GM19035 (cell line): ENCODE measurements around the gene PDE3A.

ENCODE experiments used
- ATAC-seq: cut with Tn5 transposase; IDR thresholded peaks from one replicate; pipeline ENCODE4 v1.9.1; 2021; ENCODE audit not compliant: unreplicated experiment

Gene PDE3A

DNA sequence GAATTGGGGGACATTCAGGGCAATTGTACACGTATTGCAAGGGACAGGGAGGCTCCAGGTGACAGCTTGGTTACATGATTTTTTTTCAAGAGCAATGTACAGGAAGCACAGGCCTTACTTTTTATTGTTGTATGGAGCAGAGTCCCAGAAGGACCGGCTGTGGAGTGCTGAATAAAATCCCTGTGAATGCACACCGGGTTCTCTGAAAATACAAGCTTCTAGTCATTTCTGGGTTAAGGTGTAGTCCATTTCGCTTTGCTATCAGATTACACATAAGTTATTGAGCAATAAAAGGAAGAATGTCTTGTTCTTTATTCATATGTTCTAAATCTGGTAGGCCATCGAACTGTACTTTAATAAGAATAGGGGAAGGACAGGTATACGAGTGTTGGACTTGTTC, 52.2 kb downstream of the PDE3A start:
- no peak for ATAC-seq

DNA sequence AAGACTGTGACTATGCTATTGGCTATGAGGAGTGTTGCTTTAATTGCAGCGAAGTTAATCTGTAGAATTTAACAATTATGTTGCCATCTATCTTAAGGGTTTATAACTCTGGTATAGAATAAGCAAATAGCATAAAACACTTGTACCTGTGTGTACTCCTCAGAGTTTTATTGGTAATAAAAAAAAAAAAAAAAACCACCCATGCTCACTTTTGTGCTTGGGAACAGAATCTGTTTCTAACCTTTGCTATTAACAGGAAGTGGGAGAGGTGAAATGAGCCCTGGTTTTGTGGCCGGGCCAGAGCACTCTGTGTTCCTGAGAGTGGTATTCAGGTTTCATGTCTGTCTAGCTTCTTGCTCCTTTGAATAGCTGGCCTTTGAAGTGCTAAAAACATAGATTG, 53.1 kb downstream of the PDE3A start:
- no peak for ATAC-seq

DNA sequence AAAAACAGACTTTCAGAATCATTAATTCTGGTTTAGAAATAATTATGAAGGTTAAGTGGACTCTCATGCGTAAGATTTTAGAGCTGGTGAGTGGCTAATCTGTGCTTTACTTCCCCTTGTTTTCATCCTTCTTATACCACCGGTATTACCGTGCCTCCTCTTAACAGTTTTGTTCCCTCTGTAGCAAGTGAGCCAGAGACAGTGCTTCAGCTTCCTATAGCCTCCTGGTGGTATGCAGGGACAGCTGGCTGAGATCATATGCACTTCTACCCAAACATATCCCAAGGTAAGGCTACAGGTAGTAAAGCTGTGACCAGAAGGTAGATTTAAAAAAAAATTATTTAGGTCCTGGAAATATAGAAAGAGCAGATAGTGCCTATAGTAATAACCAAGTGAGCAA, 55.2 kb downstream of the PDE3A start:
- no peak for ATAC-seq

DNA sequence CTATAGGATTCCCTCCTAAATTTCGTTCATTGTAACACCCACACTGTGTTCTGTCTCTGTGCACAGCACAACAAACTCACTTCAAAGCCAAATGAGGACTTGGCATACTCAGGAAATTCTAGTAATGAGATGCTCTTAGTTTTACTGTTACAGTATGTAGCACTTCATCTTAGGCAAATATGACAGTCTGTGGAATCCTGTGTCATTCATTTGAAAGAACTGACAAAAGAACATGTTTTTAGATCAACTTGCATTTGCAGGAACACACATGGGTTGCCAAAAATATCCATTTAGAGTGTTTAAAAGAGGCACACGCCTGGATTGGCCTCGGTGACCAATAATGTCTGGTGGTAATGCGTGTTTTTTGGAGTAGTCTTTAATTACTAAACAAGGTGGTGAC, 56.5 kb downstream of the PDE3A start:
- no peak for ATAC-seq

DNA sequence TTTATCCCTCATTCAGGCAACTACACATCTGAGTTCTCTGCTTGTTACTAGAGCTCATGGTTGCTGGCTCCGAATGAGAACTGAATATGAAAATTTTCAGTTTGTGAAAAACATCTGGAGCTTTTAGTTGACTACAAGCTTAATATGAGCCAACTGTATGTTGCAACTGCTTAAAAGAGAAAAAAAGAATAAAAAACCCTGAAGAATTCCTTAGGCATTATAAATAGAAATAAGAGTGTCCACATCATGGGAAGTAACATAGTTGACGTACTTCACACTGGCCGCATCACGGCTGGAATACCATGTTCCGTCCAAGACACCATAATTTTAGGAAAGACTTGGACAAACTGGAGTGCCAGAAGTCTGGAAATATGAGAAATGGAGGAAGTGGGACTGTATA, 57.9 kb downstream of the PDE3A start:
- no peak for ATAC-seq

DNA sequence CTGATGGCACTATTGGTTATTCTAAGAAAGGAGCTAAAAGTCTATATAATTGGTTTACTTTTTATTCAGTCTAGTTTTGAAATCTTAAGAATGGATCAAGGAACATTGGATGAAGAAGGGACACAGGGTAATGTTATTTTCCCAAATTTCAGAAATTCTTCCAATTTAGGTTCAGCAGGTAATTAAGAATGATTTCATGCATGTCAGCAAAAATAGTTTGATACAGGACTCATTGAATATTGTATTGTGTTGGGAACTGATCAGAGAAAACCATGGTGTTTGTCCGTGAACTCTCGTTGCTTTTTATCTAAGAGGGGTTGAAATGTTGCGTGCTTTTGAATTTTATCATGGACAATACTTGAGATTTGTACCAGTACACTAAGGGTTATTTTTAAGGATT, 58.6 kb downstream of the PDE3A start:
- no peak for ATAC-seq

DNA sequence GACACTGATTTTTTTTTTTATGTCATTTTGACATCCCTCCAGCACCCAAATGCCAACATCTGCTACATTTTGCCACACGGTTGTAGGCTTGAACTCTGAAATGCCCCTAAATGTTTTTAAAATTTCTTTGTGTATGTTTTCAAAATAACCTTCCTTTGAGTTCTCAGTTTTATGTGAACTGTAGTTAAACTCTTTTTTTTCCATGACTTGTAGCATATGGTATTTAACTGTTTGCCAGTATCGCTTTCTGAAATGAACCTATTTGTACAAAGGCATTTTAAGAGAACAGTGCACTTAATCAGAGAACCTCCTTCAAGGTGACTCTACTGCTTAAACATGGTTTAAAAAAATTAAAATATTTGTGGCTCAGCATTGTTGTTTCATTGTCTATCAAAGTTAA, 61.5 kb downstream of the PDE3A start:
- no peak for ATAC-seq

DNA sequence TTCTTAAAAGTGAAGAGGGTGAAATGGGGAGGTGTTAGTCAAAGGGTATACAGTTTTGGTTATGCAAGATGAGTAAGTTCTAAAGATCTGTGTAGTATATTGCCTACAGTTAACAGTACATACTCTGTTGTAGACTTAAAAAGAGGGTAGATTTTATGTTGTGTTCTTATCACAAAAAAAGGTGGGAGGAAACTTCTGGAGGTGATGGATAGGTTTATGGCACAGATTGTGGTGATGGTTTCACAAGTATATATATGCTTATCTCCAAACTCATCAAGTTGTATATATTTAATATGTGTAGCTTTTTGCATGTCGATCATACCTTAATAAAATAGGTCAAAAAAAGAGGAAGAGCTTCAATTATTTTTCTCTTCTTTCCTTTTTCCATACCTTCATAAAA, 64.0 kb downstream of the PDE3A start:
- no peak for ATAC-seq

DNA sequence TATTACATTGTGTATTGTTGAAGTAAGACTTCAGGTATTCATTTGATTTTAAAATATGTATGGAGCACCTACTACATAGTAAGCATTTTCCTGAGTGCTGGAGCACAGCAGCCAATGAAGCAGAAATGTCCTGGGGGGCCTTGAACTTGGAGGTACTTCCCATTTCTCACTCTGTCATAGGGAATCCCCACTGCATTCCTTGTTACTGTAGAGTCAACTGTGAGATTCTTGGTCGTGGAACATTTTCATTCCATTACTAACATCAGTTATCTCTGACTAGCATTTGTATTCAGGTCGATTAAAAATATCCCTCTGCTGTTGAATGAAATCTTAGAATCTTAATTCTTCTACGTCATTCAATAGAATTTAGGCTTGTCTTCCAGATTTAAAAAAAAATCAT, 66.7 kb downstream of the PDE3A start:
- no peak for ATAC-seq

DNA sequence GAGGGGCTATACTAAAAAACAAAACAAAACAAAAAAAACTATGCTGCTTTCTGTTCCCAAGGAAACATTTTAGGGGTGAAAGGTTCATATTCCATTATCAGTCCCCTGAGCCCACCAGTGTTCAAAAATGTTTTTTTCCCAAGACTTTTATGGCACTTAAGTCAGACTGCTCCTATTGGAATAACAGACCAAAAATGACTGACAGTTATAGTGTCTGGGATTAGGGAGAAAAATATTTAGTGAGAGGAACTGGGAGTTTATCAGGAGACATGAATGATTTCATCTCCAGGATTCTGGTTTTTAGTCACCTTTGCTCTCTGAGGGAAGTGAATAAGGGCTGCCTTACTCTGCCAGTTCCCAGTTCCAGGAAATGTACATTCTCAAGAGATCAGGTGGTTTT, 68.0 kb downstream of the PDE3A start:
- no peak for ATAC-seq

DNA sequence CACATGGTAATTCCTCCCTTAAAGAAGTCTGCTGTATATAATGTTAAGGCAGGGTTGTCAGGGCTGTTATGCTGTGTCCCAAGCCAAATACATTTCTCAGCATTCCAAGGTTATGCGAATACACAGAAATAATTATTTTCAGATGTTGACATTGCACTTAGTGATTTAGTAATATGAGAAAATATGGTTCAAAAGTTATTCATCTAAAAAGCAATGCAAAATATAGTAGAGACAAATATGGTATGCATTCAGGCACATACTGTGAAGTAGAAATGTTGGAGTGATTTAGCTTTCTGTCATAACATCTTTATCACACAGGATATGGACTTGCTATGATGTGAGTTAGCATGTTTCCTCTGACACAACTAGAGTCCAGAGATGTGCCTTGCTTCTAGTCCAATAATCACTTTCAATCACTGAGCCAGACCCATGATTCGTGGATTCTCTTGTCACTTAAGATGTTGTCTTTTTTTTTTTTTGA, 70.0 kb downstream of the PDE3A start:
- ATAC-seq = no peak

DNA sequence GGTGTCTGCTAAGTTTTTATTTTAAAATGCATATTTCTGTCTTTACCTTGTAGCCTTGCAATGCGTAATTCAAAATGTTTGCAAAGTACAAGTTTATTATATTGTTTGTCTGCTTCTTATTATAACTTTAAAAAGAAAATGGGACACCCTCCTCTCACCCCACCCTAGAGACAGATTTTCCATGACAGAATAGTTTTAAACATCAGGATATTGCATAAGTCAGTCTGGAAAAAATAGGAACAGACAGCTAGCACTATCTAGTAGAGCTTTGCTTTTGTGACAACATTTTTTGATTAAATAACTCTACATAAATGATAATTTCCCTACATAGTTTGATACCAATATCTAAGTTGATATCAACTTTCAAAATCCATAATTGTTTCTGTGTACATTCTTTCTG, 71.3 kb downstream of the PDE3A start:
- ATAC-seq = no peak

DNA sequence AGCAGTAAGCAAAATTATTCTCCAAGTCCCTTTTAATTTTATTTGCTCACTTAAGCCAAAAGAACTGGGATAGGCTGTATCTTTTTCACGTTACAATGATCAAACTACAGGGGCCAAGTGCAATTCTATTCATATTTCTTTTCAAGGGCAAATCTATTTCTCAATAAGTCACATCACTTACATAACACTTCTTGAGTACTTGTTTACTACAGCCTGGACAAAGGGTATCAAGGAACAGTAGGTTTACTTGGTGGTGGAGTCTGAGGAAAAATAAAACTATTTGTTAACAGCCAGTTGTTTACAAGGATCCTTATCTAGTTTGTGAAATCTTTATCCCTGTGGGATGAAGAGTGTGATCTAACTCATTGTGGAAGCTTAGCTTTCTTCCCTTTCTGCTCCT, 72.1 kb downstream of the PDE3A start:
- no peak for ATAC-seq

DNA sequence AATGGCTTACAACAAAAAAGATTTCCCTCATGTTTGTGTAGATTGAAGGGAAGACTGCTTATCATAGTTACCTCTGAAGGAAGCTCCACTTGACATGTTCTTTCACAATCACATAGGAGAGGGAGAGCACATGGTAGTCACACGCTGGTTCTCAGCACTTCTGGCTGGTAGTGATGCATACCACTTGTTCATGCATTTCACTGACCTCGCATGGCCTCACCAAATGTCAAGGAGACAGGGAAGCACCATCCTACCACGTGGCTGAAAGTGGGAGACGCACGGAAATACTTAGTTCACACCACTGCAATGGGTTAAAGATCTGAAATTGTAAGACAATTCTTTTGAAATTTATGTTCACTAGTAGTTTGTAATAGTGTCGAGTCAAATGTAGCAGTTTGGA, 74.0 kb downstream of the PDE3A start:
- no peak for ATAC-seq

DNA sequence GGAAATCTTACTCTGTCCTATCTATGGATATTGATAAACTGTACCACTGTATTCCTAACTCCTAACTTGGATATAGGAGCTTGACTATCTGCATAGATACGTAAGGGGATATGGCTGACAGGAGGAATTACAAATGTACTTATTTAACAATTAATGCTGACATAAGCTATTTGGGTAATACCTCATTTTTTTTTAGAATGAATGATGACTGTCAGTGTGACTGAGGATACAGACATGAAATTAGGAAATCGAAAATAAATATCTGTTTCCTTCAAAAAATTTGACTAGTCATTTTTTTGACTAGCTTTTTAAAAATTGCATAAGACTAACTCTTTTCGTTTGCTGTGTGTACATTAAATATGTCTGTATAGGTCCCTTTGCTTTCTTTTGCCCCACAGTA, 74.9 kb downstream of the PDE3A start:
- no peak for ATAC-seq

DNA sequence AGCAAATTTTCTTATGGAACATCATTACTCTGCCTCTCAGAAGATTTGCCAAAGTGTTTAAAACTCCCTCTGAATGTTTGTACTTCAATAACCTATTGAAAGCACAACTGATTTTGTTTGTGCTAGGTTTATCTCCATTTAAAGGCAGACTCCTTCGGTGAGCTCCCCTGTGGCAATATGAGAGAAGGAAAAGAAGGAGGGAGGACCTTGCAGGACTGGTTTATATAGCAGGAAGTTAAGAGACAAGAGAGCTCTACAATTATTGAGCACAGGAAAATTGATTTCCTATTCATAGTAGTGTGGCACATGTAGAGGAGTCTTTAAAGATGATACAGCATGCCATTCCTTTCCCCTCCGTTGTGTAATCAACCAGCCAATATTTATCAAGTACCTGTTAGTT, 75.5 kb downstream of the PDE3A start:
- ATAC-seq = no peak

DNA sequence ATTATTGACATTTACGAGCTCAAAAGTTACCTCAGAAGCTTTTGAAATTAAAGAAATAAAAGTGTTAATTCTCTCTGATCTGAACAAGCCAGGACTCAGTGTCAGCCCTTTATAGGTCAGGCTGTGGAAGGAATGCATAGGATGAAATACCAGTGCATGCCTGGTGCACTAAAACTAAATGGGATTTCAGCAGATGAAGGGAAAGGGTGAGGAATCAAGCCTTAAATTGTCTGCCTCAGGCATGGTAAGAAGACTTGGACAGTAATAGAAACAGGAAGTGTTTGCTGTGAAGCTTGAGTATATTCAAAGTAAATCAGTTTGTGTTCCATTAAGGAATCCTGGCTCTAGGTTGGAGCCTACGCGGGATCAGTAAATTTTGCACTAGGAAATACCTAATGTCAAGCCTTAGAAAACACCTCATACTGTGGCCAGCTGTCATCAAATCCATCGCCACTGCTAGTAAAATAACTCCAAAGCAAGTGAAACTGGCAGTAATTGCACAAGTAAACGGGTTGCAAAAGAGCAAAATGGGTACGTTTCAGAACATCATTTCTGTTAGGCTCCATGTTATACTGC, 76.3 kb downstream of the PDE3A start:
- ATAC-seq = no peak

DNA sequence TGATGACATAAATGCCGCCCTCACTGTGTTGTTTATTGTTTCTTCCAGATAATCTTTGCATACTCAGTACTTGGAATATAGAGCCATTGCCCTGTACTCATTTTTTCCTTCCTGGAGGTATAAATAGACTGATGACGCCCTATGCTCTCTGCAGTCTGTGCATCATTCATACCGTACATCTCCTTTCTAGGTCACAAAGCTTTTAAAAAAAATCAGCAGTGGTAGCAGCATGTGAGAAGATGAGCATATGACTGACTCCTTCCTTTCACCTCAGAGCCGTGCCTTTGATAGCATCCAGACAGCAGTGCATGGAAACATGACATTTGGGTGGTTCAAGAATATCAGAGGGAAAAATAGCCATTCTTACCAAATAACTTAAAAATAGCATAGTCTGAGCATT, 77.3 kb downstream of the PDE3A start:
- no peak for ATAC-seq

DNA sequence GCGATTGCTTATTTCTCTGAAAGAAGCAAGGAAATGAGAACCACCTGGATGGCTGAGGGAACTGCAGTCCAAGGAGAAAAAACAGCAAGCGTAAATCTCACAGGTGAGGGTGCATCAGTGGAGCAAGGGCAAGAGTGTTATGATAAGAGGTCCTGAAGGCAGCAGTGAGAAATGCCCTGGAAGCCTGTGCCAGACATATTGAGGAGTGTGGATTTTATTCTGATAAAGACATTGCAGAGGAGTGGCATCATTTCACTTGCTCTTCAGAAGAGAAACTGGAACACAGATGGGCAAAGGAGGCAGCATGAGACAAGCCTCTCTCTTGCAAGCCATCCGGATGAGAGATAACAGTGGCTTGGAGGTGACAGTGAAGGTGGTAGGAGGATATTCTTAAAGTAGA, 78.5 kb downstream of the PDE3A start:
- ATAC-seq = no peak

DNA sequence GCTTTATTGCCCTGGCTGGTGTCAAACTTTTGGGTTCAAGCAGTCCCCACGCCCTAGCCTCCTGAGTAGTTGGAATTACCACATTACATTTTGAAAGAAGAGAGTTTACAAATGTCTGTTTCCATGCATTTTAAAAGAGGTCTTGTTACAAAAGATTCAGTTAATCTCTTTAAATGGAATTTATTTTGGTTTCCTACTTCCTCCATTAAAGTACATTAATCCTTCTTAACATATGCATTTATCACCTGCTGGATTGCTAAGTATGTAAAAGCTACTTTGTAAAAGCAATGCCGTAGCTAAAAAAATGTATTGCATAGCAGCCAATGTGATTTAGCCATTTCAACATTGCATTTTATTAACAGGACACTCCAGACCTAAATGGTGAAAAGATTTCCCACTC, 80.4 kb downstream of the PDE3A start:
- ATAC-seq = no peak

DNA sequence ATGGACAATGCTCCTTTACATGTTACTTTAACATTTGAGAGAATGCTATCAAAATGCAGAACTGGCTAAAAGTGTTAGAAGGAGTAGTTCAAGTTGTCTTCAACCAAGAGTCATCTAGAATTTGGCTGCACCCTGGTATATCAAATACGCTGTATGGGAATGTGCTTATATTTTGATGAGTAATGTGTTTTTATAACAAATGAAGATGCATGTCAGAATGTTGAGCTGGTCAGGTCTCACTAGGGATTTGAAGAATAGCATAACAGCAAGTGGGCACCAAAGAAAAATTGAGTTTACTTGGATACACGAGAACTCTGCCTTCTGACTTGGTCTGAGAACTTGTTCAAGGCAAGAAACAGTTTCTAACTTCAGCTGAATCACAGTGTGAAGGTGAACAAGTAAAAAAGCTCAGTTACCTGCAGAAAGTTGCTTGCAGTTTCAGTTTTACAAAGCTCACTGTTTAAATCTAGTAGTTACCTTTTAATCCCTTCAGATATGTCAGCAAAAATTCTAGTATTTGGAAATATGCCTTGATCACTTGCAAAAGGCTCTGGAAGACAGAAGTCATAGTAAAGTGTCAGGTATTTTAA, 82.3 kb downstream of the PDE3A start:
- ATAC-seq = no peak

DNA sequence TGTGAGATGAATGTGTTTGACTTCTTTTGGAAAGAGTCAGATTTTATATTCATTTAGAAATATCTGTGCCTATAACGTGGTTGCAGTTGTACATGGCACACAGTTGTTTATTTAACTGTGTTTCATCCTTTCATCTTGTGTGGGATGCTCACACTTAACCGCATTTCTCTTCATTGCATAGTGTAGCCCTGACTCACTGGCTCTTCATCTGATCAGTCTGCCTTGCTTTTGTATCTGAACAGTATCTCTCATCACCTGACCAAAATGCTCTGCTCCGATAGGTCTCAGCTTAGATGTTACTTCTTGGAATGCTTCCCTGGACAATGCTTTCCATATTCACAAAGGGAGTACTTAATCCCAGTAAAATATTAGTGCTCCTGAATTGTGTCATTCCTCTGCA, 83.4 kb downstream of the PDE3A start:
- ATAC-seq = no peak

DNA sequence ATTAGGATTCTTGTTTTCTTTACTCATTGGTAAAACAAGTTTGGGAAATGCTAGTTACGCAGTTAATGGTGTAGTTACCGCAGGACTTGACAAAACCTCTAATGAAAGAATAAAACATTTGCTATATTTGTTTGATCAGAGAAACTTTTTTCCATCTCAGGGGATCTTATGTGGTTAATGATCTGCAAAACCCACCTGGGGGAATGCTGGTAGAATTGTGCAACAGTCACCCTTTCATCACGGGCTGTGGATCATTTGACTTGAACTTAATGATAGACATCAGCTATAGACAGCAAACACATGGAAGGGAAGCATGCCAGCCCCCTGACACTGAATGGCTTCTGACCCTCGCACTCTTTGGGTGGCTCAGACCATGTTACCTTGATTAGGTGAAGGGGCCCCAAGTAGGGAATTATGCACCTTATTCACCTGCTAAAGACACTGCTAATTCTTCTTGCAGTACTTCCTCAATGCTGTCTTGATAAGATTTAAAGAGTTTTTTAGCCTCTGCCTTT, 84.2 kb downstream of the PDE3A start:
- no peak for ATAC-seq
